ENCODE results near the gene MGAM2. TPM values are rescaled to one million over a fixed set of nuclear protein-coding genes. Genes with fewer than 3 reads are reported as not detected.

Gene MGAM2
- total and polyA plus RNA-seq, 10 of the 15 experiments (the other 5 are each of a cell fraction or from before 2014, with no cell fraction given): 0.01 to 0.16 (median 0.03) TPM; not detected in 6

- Histone ChIP-seq H3K9ac (ENCODE audit: control insufficient read depth, insufficient read depth, low read length) (no peak overlapping the region), H3K27me3 (replicated peaks in 1 of 2; ENCODE audit: control insufficient read depth in 2 of 2, insufficient read depth in 2 of 2, low read length in 1 of 2) (no peaks in the 10 kb centered on the region; a peak in 1 of 4 replicates), H3K9me3 (replicated peaks; ENCODE audit: control insufficient read depth, insufficient read depth, low read length) (no peaks in the 10 kb centered on the region), H3K4me1 (ENCODE audit: control insufficient read depth, insufficient read depth, low read length) (no peaks in the 10 kb centered on the region), H3K79me2 (ENCODE audit: control insufficient read depth, insufficient read depth, low read length) (no peaks in the 10 kb centered on the region), H3K4me3 (no peak overlapping the region), H3K4me2 (ENCODE audit: control insufficient read depth, insufficient read depth) (no peak overlapping the region), H4K20me1 (ENCODE audit: control insufficient read depth, insufficient read depth) (no peaks in the 10 kb centered on the region), H3K27ac (ENCODE audit: control insufficient read depth, insufficient read depth) (no peak overlapping the region), H3K36me3 (ENCODE audit: control insufficient read depth in 2 of 2, insufficient read depth in 2 of 2, low read length in 1 of 2) (no peaks in the 10 kb centered on the region), H2AFZ (ENCODE audit: control insufficient read depth, low read depth, low read length) (no peak overlapping the region)
- DNase-seq (ENCODE audit: low read depth, low spot score) (no peak), FAIRE-seq (no peak), ATAC-seq (no peak)
- intact Hi-C loops (cut with micrococcal nuclease; ENCODE audit: unreplicated experiment): no loop called here
- in situ Hi-C loops (cut with MboI): no loop called here
- ChIA-PET POLR2A (no interaction called here), RAD21 (ENCODE audit: unreplicated experiment) (no interaction called here), SMC1A (ENCODE audit: uncharacterized antibody, unreplicated experiment) (no interaction called here), CTCF (no interaction called here)
- 82% methylated on average over 3 of the region's 3 CpGs for WGBS (ENCODE audit: insufficient coverage, insufficient replicate concordance, low lambda C conversion rate, missing lambda C conversion rate)
- TF ChIP-seq ZZZ3 (IDR thresholded peaks at IDR 0.05; ENCODE audit: control insufficient read depth, insufficient read length, low read depth): no peak
- TF ChIP-seq NR2C2 (IDR thresholded peaks at IDR 0.05; ENCODE audit: borderline replicate concordance, control insufficient read depth, insufficient read length, low read depth): no peak
- TF ChIP-seq EED (IDR thresholded peaks at IDR 0.05; ENCODE audit: low read depth): no peak
- TF ChIP-seq STAT3 (IDR thresholded peaks at IDR 0.05; ENCODE audit: low read depth, low read length): no peak
- TF ChIP-seq JUNB (IDR thresholded peaks at IDR 0.05): no peak
- no TSS peak for BruUV-seq (replicated peaks)
Measured at GRCh38 chr7:142175594-142175993, 64.1 kb downstream of the MGAM2 start.

GRCh38 chr7:142176901-142177300 lies 65.4 kb downstream of the MGAM2 start:
- H4K20me1 ChIP-seq (ENCODE audit: control insufficient read depth, insufficient read depth): no peaks in the 10 kb centered on the region
- FAIRE-seq (no peak), DNase-seq (ENCODE audit: low read depth, low spot score) (no peak), ATAC-seq (no peak)
- no peak overlapping the region for H3K4me2 ChIP-seq (ENCODE audit: control insufficient read depth, insufficient read depth)
- ChIA-PET SMC1A (ENCODE audit: uncharacterized antibody, unreplicated experiment) (no interaction called here), POLR2A (no interaction called here), RAD21 (ENCODE audit: unreplicated experiment) (no interaction called here), CTCF (no interaction called here)
- BruUV-seq (replicated peaks): no TSS peak
- no peaks in the 10 kb centered on the region for H3K9me3 ChIP-seq (replicated peaks; ENCODE audit: control insufficient read depth, insufficient read depth, low read length)
- in situ Hi-C loops (cut with MboI): no loop called here
- intact Hi-C loops (cut with micrococcal nuclease; ENCODE audit: unreplicated experiment): no loop called here
- no peaks in the 10 kb centered on the region for H3K36me3 ChIP-seq (ENCODE audit: control insufficient read depth in 2 of 2, insufficient read depth in 2 of 2, low read length in 1 of 2)
- no peak overlapping the region for H3K27ac ChIP-seq (ENCODE audit: control insufficient read depth, insufficient read depth)
- TF ChIP-seq SMAD5 (IDR thresholded peaks at IDR 0.05; ENCODE audit: low read depth): no peak
- no peak for TF ChIP-seq WRNIP1 (IDR thresholded peaks at IDR 0.05; ENCODE audit: borderline replicate concordance, low read depth, low read length)
- TF ChIP-seq E2F8 (IDR thresholded peaks at IDR 0.05; ENCODE audit: low read depth, partially characterized antibody): no peak
- no peak for TF ChIP-seq BMI1 (IDR thresholded peaks at IDR 0.05; ENCODE audit: borderline replicate concordance)
- no peak for TF ChIP-seq HDGF (IDR thresholded peaks at IDR 0.05)
- TF ChIP-seq HSF1 (IDR thresholded peaks at IDR 0.05; ENCODE audit: low read depth, low read length): no peak
- TF ChIP-seq RAD51 (IDR thresholded peaks at IDR 0.05): no peak
- no peak for TF ChIP-seq EED (IDR thresholded peaks at IDR 0.05; ENCODE audit: low read depth)
- TF ChIP-seq MAX (IDR thresholded peaks at IDR 0.05; ENCODE audit: low read depth, low read length): no peak
- no peak for TF ChIP-seq RB1 (IDR thresholded peaks at IDR 0.05; ENCODE audit: borderline replicate concordance)
- TF ChIP-seq NR2C1 (IDR thresholded peaks at IDR 0.05): no peak
- TF ChIP-seq CEBPB (IDR thresholded peaks at IDR 0.05; ENCODE audit: borderline replicate concordance in 1 of 2, low read depth in 2 of 2, low read length in 2 of 2): no peak
- H3K4me1 ChIP-seq (ENCODE audit: control insufficient read depth, insufficient read depth, low read length): no peaks in the 10 kb centered on the region
- no peaks in the 10 kb centered on the region; a peak in 1 of 4 replicates for H3K27me3 ChIP-seq (replicated peaks in 1 of 2; ENCODE audit: control insufficient read depth in 2 of 2, insufficient read depth in 2 of 2, low read length in 1 of 2)
- no peak overlapping the region for H3K9ac ChIP-seq (ENCODE audit: control insufficient read depth, insufficient read depth, low read length)
- no peak overlapping the region for H3K4me3 ChIP-seq
- 0% methylated on average over 1 of the region's 1 CpG for WGBS (ENCODE audit: insufficient coverage, insufficient replicate concordance, low lambda C conversion rate, missing lambda C conversion rate)
- H2AFZ ChIP-seq (ENCODE audit: control insufficient read depth, low read depth, low read length): no peak overlapping the region
- H3K79me2 ChIP-seq (ENCODE audit: control insufficient read depth, insufficient read depth, low read length): no peaks in the 10 kb centered on the region
